Right atrium auricular region (tissue), 2 donors: ENCODE results near the gene RAI1. TPM values are rescaled to one million over a fixed set of nuclear protein-coding genes. Genes with fewer than 3 reads are reported as not detected.
A peak's percentile ranks its signal among the peaks of the same experiment; 100 is the strongest.

ENCODE experiments used
- DNase-seq: peaks from one replicate; pipeline ENCODE4 v3.0.0-alpha.2; 2019; ENCODE audit warnings: low spot score
- H3K27ac ChIP-seq, 2 donors: fragments of 200-600 bp; sonication (generic); 1 replicate in 1 of 2; 2 replicates in 1 of 2; pipeline ENCODE4 v1.5.1; 2016 to 2019
- H3K27me3 ChIP-seq, 2 donors: fragments of 200-600 bp; sonication (generic); one replicate each; pipeline versions ENCODE4 v1.5.1 to v1.6.0; 2017 to 2019
- H3K36me3 ChIP-seq: fragments of 200-600 bp; sonication (generic); one replicate; pipeline ENCODE4 v1.5.1; 2016
- H3K4me1 ChIP-seq, 2 donors: fragments of 200-600 bp; sonication (generic); one replicate each; pipeline versions ENCODE4 v1.5.1 to v1.6.0; 2017 to 2019
- H3K4me3 ChIP-seq, 2 donors: fragments of 200-600 bp; sonication (generic); 1 replicate in 1 of 2; 2 replicates in 1 of 2; pipeline ENCODE4 v1.5.1; 2017 to 2019; ENCODE audit warnings: mild to moderate bottlenecking in 1 of 2, moderate library complexity in 1 of 2
- H3K9me3 ChIP-seq, 2 donors: fragments of 200-600 bp; sonication (generic); one replicate each; pipeline ENCODE4 v1.5.1; 2019
- CTCF ChIP-seq, 2 donors: fragments of 200-600 bp; sonication (generic); IDR thresholded peaks; one replicate each; pipeline ENCODE4 v1.5.1; 2019; ENCODE audit warnings: antibody characterized with exemption in 2 of 2
- total RNA-seq, 2 donors: library from RNA; depleted of rRNA; stranded (reverse); fragments of >200 nt; gene quantifications; one replicate each; pipeline ENCODE4 v1.1.0, GENCODE V29; 2016

Gene RAI1
- total RNA-seq, 2 donors from 2014 or later = 23.8 to 24.9 TPM

GRCh38 chr17:17748179-17748578 lies 66.9 kb downstream of the RAI1 start:
- H3K9me3 ChIP-seq = no peaks in the 10 kb centered on the region
- peaks cover 5 to 61% of the 10 kb centered on the region in 2 donors for H3K4me1 ChIP-seq
- H3K27me3 ChIP-seq = no peaks in the 10 kb centered on the region
- TF ChIP-seq CTCF (IDR thresholded peaks at IDR 0.05) = no peak
- DNase-seq = no peak
- H3K4me3 ChIP-seq = no peak overlapping the region
- H3K27ac ChIP-seq = no peak overlapping the region
- H3K36me3 ChIP-seq = no peaks in the 10 kb centered on the region

GRCh38 chr17:17748604-17749003 lies 67.3 kb downstream of the RAI1 start:
- Histone ChIP-seq H3K9me3 (no peaks in the 10 kb centered on the region), H3K4me3 (no peak overlapping the region), H3K4me1 (peaks cover 5 to 64% of the 10 kb centered on the region in 2 donors), H3K27me3 (no peaks in the 10 kb centered on the region), H3K27ac (no peak overlapping the region), H3K36me3 (no peaks in the 10 kb centered on the region)
- no peak for TF ChIP-seq CTCF (IDR thresholded peaks at IDR 0.05)
- no peak for DNase-seq

- Histone ChIP-seq H3K4me1 (peaks cover 5 to 64% of the 10 kb centered on the region in 2 donors), H3K4me3 (no peak overlapping the region), H3K36me3 (no peaks in the 10 kb centered on the region), H3K9me3 (no peaks in the 10 kb centered on the region), H3K27ac (no peak overlapping the region), H3K27me3 (no peaks in the 10 kb centered on the region)
- TF ChIP-seq CTCF (IDR thresholded peaks at IDR 0.05) = no peak
- DNase-seq = no peak
These were observed 67.9 kb downstream of the RAI1 start for GRCh38 chr17:17749025-17749772.

GRCh38 chr17:17749921-17750320 lies 68.7 kb downstream of the RAI1 start:
- DNase-seq = no peak
- peaks cover 5 to 70% of the 10 kb centered on the region in 2 donors for H3K4me1 ChIP-seq
- H3K27me3 ChIP-seq = no peaks in the 10 kb centered on the region
- no peak overlapping the region for H3K4me3 ChIP-seq
- no peaks in the 10 kb centered on the region for H3K9me3 ChIP-seq
- no peak for TF ChIP-seq CTCF (IDR thresholded peaks at IDR 0.05)
- no peaks in the 10 kb centered on the region for H3K36me3 ChIP-seq
- H3K27ac ChIP-seq = no peak overlapping the region

GRCh38 chr17:17750881-17751280 lies 69.6 kb downstream of the RAI1 start:
- no peak for TF ChIP-seq CTCF (IDR thresholded peaks at IDR 0.05)
- no peak for DNase-seq
- no peaks in the 10 kb centered on the region for H3K36me3 ChIP-seq
- no peaks in the 10 kb centered on the region for H3K27me3 ChIP-seq
- no peak overlapping the region for H3K4me3 ChIP-seq
- H3K9me3 ChIP-seq = no peaks in the 10 kb centered on the region
- peak overlapping the region; percentile 31 to 84 for H3K27ac ChIP-seq
- H3K4me1 ChIP-seq = peaks cover 5 to 74% of the 10 kb centered on the region in 2 donors
